ENCODE results near the gene TRPM5.

- TF ChIP-seq JUND (IDR thresholded peaks at IDR 0.05; ENCODE audit: borderline replicate concordance, low read depth, low read length) (no peak), JUND (tag; IDR thresholded peaks at IDR 0.05; ENCODE audit: borderline replicate concordance, low read depth, low read length) (no peak), MAFK (IDR thresholded peaks at IDR 0.05; ENCODE audit: low read length) (no peak), ZNF507 (tag; conservative IDR thresholded peaks at IDR 0.05) (no peak), TSHZ1 (CRISPR knock-in tag; IDR thresholded peaks at IDR 0.05) (no peak), NR2C2 (CRISPR knock-in tag; IDR thresholded peaks at IDR 0.05) (no peak), NR2C2 (tag; IDR thresholded peaks at IDR 0.05) (no peak), CCAR2 (IDR thresholded peaks at IDR 0.05; ENCODE audit: low read depth, low read length) (no peak), KHSRP (IDR thresholded peaks at IDR 0.05) (no peak), MNT (conservative IDR thresholded peaks at IDR 0.05) (no peak), ZNF3 (CRISPR knock-in tag; IDR thresholded peaks at IDR 0.05) (no peak), ZNF444 (CRISPR knock-in tag; IDR thresholded peaks at IDR 0.05) (no peak)
Observed at GRCh38 chr11:2397005-2397404, 47.3 kb downstream of the TRPM5 start.

All from K562 (cell line).